ENCODE measurements around the gene EXD1.
A peak's percentile ranks its signal among the peaks of the same experiment; 100 is the strongest.
"Not testable (repeated sequence)": the region's sequence is repeated elsewhere in the genome, so short reads cannot be mapped to it uniquely, and the experiment has no call there.

Gene EXD1

GRCh38 chr15:41262571-41262970 lies 32.0 kb upstream of the EXD1 start:
- H3K4me3 ChIP-seq (ENCODE audit: low read depth, low read length): no peak overlapping the region
- no peak for DNase-seq (ENCODE audit: low read depth, low spot score)
- TF ChIP-seq CTCF (IDR thresholded peaks at IDR 0.05; ENCODE audit: low read depth, low read length): no peak
- in situ Hi-C loops (cut with HindIII; ENCODE audit: low sequenced_read_pairs): no loop called here

- in situ Hi-C loops (cut with HindIII; ENCODE audit: low sequenced_read_pairs); H3K4me3 ChIP-seq (ENCODE audit: low read depth, low read length); DNase-seq (ENCODE audit: low read depth, low spot score): not testable (repeated sequence)
Observed at GRCh38 chr15:41260924-41261323, 30.4 kb upstream of the EXD1 start.

GRCh38 chr15:41259546-41260189 lies 29.1 kb upstream of the EXD1 start:
- in situ Hi-C loops (cut with HindIII; ENCODE audit: low sequenced_read_pairs): no loop called here
- H3K4me3 ChIP-seq (ENCODE audit: low read depth, low read length): no peak overlapping the region
- TF ChIP-seq CTCF (IDR thresholded peaks at IDR 0.05; ENCODE audit: low read depth, low read length): no peak
- no peak for DNase-seq (ENCODE audit: low read depth, low spot score)

GRCh38 chr15:41258750-41259471 lies 28.4 kb upstream of the EXD1 start:
- no peak overlapping the region for H3K4me3 ChIP-seq (ENCODE audit: low read depth, low read length)
- DNase-seq (ENCODE audit: low read depth, low spot score): peak; percentile 23
- TF ChIP-seq CTCF (IDR thresholded peaks at IDR 0.05; ENCODE audit: low read depth, low read length): no peak
- in situ Hi-C loops (cut with HindIII; ENCODE audit: low sequenced_read_pairs): no loop called here

- H3K4me3 ChIP-seq (ENCODE audit: low read depth, low read length): no peak overlapping the region
- DNase-seq (ENCODE audit: low read depth, low spot score): no peak
- TF ChIP-seq CTCF (IDR thresholded peaks at IDR 0.05; ENCODE audit: low read depth, low read length): no peak
- in situ Hi-C loops (cut with HindIII; ENCODE audit: low sequenced_read_pairs): no loop called here
Observed at GRCh38 chr15:41256577-41257038, 26.1 kb upstream of the EXD1 start.

GRCh38 chr15:41256103-41256502 lies 25.5 kb upstream of the EXD1 start:
- in situ Hi-C loops (cut with HindIII; ENCODE audit: low sequenced_read_pairs): no loop called here
- no peak for DNase-seq (ENCODE audit: low read depth, low spot score)
- H3K4me3 ChIP-seq (ENCODE audit: low read depth, low read length): no peak overlapping the region
- TF ChIP-seq CTCF (IDR thresholded peaks at IDR 0.05; ENCODE audit: low read depth, low read length): no peak

- H3K4me3 ChIP-seq (ENCODE audit: low read depth, low read length): no peak overlapping the region
- DNase-seq (ENCODE audit: low read depth, low spot score): no peak
- no peak for TF ChIP-seq CTCF (IDR thresholded peaks at IDR 0.05; ENCODE audit: low read depth, low read length)
- in situ Hi-C loops (cut with HindIII; ENCODE audit: low sequenced_read_pairs): no loop called here
Observed at GRCh38 chr15:41254560-41254959, 24.0 kb upstream of the EXD1 start.

Measured in astrocyte of the spinal cord (primary cell).